Activated B cell treated with CpG ODN at 0.5 μM for 24 hours (primary cell): ENCODE data around the gene UCN. TPM values are rescaled to one million over a fixed set of nuclear protein-coding genes. Genes with fewer than 3 reads are reported as not detected.
"Not testable (repeated sequence)": the region's sequence is repeated elsewhere in the genome, so short reads cannot be mapped to it uniquely, and the experiment has no call there.

Experiments
- ATAC-seq: fragments of 200-7000 bp; cut with Tn5 transposase; one replicate; pipeline ENCODE4 v1.10.0; 2021; ENCODE audit warnings: low read depth, mild to moderate bottlenecking, moderate library complexity
- CTCF ChIA-PET: fragments of 350-600 bp; sonication (Branson Sonifier 250); formaldehyde crosslinking; loops from one replicate; lab custom pipeline; 2021; ENCODE audit warnings: antibody characterized with exemption; lab: Charles Lee
- POLR2A ChIA-PET: fragments of 350-600 bp; sonication (Branson Sonifier 250); formaldehyde crosslinking; loops from one replicate; lab custom pipeline; 2021; ENCODE audit warnings: antibody characterized with exemption; lab: Charles Lee
- DNase-seq: peaks from one replicate; pipeline ENCODE4 v3.0.0; 2022
- H3K27ac Mint-ChIP-seq: one replicate; pipeline ENCODE4 v1.8.0; 2020; ENCODE audit warnings: mixed read lengths
- H3K27me3 Mint-ChIP-seq: one replicate; pipeline ENCODE4 v1.8.0; 2021; ENCODE audit warnings: mixed read lengths
- H3K36me3 Mint-ChIP-seq: one replicate; pipeline ENCODE4 v1.8.0; 2021; ENCODE audit warnings: low read depth, mixed read lengths
- H3K4me1 Mint-ChIP-seq: one replicate; pipeline ENCODE4 v1.8.0; 2021; ENCODE audit warnings: mixed read lengths
- H3K4me3 Mint-ChIP-seq: one replicate; pipeline ENCODE4 v1.8.0; 2020; ENCODE audit warnings: mild to moderate bottlenecking, mixed read lengths
- H3K9me3 Mint-ChIP-seq: one replicate; pipeline ENCODE4 v1.8.0; 2020; ENCODE audit warnings: mixed read lengths
- CTCF ChIP-seq: fragments of 200-600 bp; IDR thresholded peaks from one replicate; pipeline ENCODE4 v1.8.0; 2022; ENCODE audit warnings: antibody characterized with exemption, mild to moderate bottlenecking
- intact Hi-C: fragments of 100-400 bp; cut with micrococcal nuclease; formaldehyde crosslinking; loops from one replicate; pipeline ENCODE4 v1.15.1; 2024
- total RNA-seq: library from RNA; stranded (reverse); gene quantifications from 2 replicates; pipeline ENCODE4 v1.2.3, GENCODE V29; 2022

UCN gene
- total RNA-seq, 1 donor from 2014 or later, result 1.2 TPM

DNA sequence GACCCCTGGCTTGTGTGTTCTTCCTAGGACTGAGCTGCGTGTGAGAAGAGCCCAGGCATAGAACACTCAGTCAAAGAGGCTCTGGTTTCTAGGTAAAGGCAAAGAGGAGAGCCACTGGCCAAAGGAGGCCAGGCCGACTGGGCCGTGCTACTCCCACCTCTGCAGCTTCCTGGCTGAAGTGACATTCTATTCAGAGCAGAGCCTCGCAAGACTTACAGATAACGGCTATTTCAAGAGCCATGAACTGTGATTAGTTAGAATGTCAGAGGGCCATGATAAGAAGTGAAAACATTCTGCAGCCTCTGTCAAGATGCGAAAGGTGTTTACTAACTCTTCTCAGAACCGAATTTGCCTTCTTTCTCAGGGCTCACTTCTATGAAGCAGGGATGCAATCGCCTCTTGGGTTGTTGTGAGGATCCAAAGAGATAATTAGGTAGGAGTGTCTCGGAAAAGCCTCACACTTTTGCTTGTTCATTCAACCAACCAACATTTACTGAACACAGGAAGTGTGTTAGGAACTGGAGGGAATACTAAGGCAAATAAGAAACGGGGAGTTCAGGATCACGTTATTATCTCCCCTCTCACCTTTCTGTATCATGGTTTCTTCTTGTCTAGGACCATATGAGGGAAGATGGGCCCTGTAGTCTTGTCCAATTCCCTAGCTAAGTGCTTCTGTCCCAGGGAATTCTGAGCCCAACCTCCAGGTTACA lies 36.5 kb downstream of the UCN start:
- ChIA-PET POLR2A (no interaction called here), CTCF (interaction anchor here (0.7 to 2.1 kb wide), 2 partner anchors 7 to 32 kb away, joined by 3 to 11 read pairs; no protein-coding TSS in a partner anchor)
- no peaks in the 10 kb centered on the region for H3K36me3 Mint-ChIP-seq
- no peak for DNase-seq
- intact Hi-C loops, result no loop called here
- no peak overlapping the region for H3K27ac Mint-ChIP-seq
- no peak overlapping the region for H3K4me3 Mint-ChIP-seq
- no peak for ATAC-seq
- H3K9me3 Mint-ChIP-seq, result no peaks in the 10 kb centered on the region
- TF ChIP-seq CTCF, result no peak
- H3K4me1 Mint-ChIP-seq, result no peaks in the 10 kb centered on the region
- H3K27me3 Mint-ChIP-seq, result peaks cover 12% of the 10 kb centered on the region

GRCh38 chr2:27270670-27271069 lies 37.6 kb downstream of the UCN start:
- Mint-ChIP-seq H3K27ac (no peak overlapping the region), H3K4me3 (no peak overlapping the region), H3K4me1 (no peaks in the 10 kb centered on the region), H3K36me3 (no peaks in the 10 kb centered on the region), H3K27me3 (peaks cover 13% of the 10 kb centered on the region), H3K9me3 (no peaks in the 10 kb centered on the region)
- CTCF ChIA-PET, result interaction anchor here (2.1 kb wide), 1 partner anchor 9 kb away, joined by 11 read pairs; no protein-coding TSS in a partner anchor
- POLR2A ChIA-PET, result no interaction called here
- no peak for DNase-seq
- TF ChIP-seq CTCF, result no peak
- intact Hi-C loops, result no loop called here
- no peak for ATAC-seq

DNA sequence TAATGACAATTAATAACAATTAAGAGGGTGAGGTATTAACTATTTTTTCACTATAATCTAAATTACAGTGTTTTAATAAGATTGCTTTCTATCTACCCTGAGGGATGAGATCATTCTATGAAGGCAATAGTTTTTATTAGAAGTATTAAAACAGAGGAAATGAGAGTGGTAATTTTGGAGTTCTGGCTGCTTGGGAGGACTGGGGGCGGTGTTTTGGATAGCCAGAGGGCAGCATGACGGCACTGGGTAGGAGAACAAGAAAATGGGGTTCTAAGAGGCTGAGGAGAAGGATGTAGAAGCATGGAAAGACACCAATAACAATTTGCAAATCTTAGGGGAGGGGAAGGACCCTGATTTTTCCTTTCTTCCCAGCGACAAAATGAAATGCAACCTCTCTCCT lies 38.1 kb downstream of the UCN start:
- Mint-ChIP-seq H3K4me1 (peaks cover 4% of the 10 kb centered on the region), H3K9me3 (no peaks in the 10 kb centered on the region), H3K36me3 (no peaks in the 10 kb centered on the region), H3K4me3 (no peak overlapping the region), H3K27me3 (peaks cover 17% of the 10 kb centered on the region), H3K27ac (no peak overlapping the region)
- no peak for TF ChIP-seq CTCF
- POLR2A ChIA-PET, result no interaction called here
- no peak for DNase-seq
- intact Hi-C loops, result no loop called here
- no peak for ATAC-seq
- CTCF ChIA-PET, result interaction anchor here (0.9 to 2.1 kb wide), 2 partner anchors 9 to 308 kb away, joined by 4 to 11 read pairs; no protein-coding TSS in a partner anchor

DNA sequence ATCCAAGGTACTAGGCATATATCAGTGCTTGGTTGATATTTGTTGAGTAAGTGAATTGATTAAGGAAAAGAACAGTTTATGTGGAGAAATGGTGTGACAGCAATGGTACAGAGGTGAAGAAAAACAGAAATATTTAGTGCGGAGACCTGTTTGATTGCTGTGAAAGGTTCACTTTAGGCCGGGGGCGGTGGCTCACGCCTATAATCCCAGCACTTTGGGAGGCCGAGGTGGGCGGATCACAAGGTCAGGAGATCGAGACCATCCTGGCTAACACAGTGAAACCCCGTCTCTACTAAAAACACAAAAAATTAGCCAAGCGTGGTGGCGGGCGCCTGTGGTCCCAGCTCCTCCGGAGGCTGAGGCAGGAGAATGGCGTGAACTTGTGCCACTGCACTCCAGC lies 39.9 kb downstream of the UCN start:
- CTCF ChIA-PET, result interaction anchor here (0.6 kb wide), 1 partner anchor 11 kb away, joined by 3 read pairs; no protein-coding TSS in a partner anchor
- ATAC-seq, result not testable (repeated sequence)
- peaks cover 18% of the 10 kb centered on the region for H3K4me1 Mint-ChIP-seq

DNA sequence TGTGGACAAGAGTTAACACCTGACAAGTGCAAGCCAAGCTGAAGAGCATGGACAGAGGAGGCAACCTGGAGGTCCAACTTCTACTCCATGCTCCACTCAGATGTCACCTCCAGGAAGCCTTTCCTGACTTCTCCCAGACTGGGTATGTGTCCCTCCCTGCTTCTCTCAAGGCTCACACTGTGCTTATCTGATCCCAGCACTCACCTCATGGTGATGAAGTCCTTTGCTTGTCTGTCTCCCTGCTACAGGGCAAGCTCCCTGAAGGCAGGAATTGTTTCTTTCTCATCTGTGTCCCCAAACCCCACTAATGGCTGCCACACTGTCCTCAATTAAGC lies 42.7 kb downstream of the UCN start:
- Mint-ChIP-seq H3K27ac (no peak overlapping the region), H3K36me3 (peaks cover 2% of the 10 kb centered on the region), H3K4me3 (peak overlapping the region; percentile 52), H3K27me3 (peaks cover 41% of the 10 kb centered on the region), H3K4me1 (peaks cover 33% of the 10 kb centered on the region), H3K9me3 (no peaks in the 10 kb centered on the region)
- no peak for TF ChIP-seq CTCF
- POLR2A ChIA-PET, result interaction anchor here (0.7 to 1.6 kb wide), 5 partner anchors 53 to 746 kb away, joined by 3 to 9 read pairs (median 4); partner anchors contain the start of genes ATRAID and SLC5A6
- DNase-seq, result no peak
- no peak for ATAC-seq
- CTCF ChIA-PET, result interaction anchor here (0.7 to 2.7 kb wide), 3 partner anchors 14 to 304 kb away, joined by 3 to 22 read pairs (median 3); no protein-coding TSS in a partner anchor
- intact Hi-C loops, result loop anchor here (1.0 kb wide), 1 partner anchor 105 kb away; the partner anchor contains the start of genes EIF2B4 and SNX17

More for the DNA sequence above, 39.9 kb downstream of the UCN start:
- DNase-seq, H3K9me3 Mint-ChIP-seq, H3K27ac Mint-ChIP-seq, H3K36me3 Mint-ChIP-seq, H3K4me3 Mint-ChIP-seq, POLR2A ChIA-PET, intact Hi-C loops: not testable (repeated sequence)
- peaks cover 24% of the 10 kb centered on the region for H3K27me3 Mint-ChIP-seq
